Spleen (tissue), 11 donors: Measurements from ENCODE around the gene GHRH. TPM values are rescaled to one million over a fixed set of nuclear protein-coding genes. Genes with fewer than 3 reads are reported as not detected.

Experiments
- DNase-seq: peaks from one replicate; pipeline ENCODE4 v3.0.0-alpha.2; 2020
- H3K27ac ChIP-seq, 8 donors: fragments of 200-600 bp; sonication (generic) in 7 of 8; 1 replicate in 4 of 8; 2 replicates in 4 of 8; pipeline versions ENCODE4 v1.5.0 to v1.8.0; 2016 to 2021; ENCODE audit warnings: inconsistent platforms in 4 of 8, mild to moderate bottlenecking in 4 of 8, moderate library complexity in 1 of 8
- H3K27me3 ChIP-seq, 7 donors: fragments of 200-600 bp; sonication (generic) in 6 of 7; replicated peaks in 1 of 7; 1 replicate in 4 of 7; 2 replicates in 3 of 7; pipeline versions ENCODE4 v1.5.0 to v1.8.0; 2016 to 2021; ENCODE audit warnings: inconsistent platforms in 3 of 7, mild to moderate bottlenecking in 1 of 7
- H3K36me3 ChIP-seq, 6 donors: fragments of 200-600 bp; sonication (generic) in 5 of 6; 1 replicate in 4 of 6; 2 replicates in 2 of 6; pipeline versions ENCODE4 v1.5.0 to v1.8.0; 2016 to 2021; ENCODE audit warnings: inconsistent platforms in 2 of 6
- H3K4me1 ChIP-seq, 6 donors: fragments of 200-600 bp; sonication (generic) in 5 of 6; 1 replicate in 3 of 6; 2 replicates in 3 of 6; pipeline versions ENCODE4 v1.5.0 to v1.8.0; 2016 to 2021; ENCODE audit warnings: inconsistent platforms in 3 of 6
- H3K4me3 ChIP-seq, 8 donors: fragments of 200-600 bp; sonication (generic) in 7 of 8; 1 replicate in 4 of 8; 2 replicates in 4 of 8; pipeline versions ENCODE4 v1.5.0 to v1.8.0; 2016 to 2021; ENCODE audit warnings: inconsistent platforms in 4 of 8, mild to moderate bottlenecking in 4 of 8, moderate library complexity in 2 of 8
- H3K9me3 ChIP-seq, 8 donors: fragments of 200-600 bp; sonication (generic) in 7 of 8; 1 replicate in 4 of 8; 2 replicates in 4 of 8; pipeline versions ENCODE4 v1.5.0 to v1.8.0; 2016 to 2021; ENCODE audit warnings: inconsistent platforms in 4 of 8
- CTCF ChIP-seq, 11 experiments: fragments of 200-600 bp in 7 of 11; fragments of 450-650 bp in 4 of 11; sonication (generic) in 4 of 11; IDR thresholded peaks in 8 of 11; conservative IDR thresholded peaks in 3 of 11; 1 replicate in 7 of 11; 2 replicates in 4 of 11; pipeline versions ENCODE4 v1.4.0 to v1.8.0; 2016 to 2021; ENCODE audit warnings: antibody characterized with exemption in 11 of 11, inconsistent platforms in 4 of 11, mild to moderate bottlenecking in 1 of 11
- POLR2A ChIP-seq, 3 donors: fragments of 450-650 bp; IDR thresholded peaks; one replicate each; pipeline ENCODE4 v1.5.1; 2017; ENCODE audit warnings: antibody characterized with exemption in 3 of 3, mild to moderate bottlenecking in 1 of 3
- POLR2AphosphoS5 ChIP-seq, 3 donors: sonication (generic); formaldehyde crosslinking; IDR thresholded peaks; one replicate each; pipeline ENCODE4 v1.5.1; 2017; ENCODE audit warnings: antibody characterized with exemption in 3 of 3
- WGBS, 5 donors: extraction: QIAGEN DNeasy Blood & Tissue Kit in 3 of 5; methylation state at CpG; one replicate each; pipeline versions ENCODE4 v1.1.5 to v1.1.7; 2013 to 2018; 5-methylcytosine and 5-hydroxymethylcytosine counted together
- intact Hi-C: fragments of 100-400 bp; cut with DNase I; formaldehyde crosslinking; loops from one replicate; pipeline ENCODE4 v1.15.0; 2023; ENCODE audit warnings: low total_unique reads
- polyA plus RNA-seq, 3 donors: library from polyadenylated mRNA; stranded (reverse); fragments of 200-250 nt; gene quantifications; one replicate each; pipeline ENCODE4 v1.2.1, GENCODE V29; 2013
- total RNA-seq, 7 donors: library from RNA; depleted of rRNA in 3 of 7; stranded (reverse); fragments of >200 nt in 3 of 7; fragmentation: NEBNext Ultra II Directional in 4 of 7; extraction: Animal tissue kit (Norgen Biotek cat#: 25700) in 4 of 7; gene quantifications; one replicate each; pipeline versions ENCODE4 v1.1.0 to v1.2.1, GENCODE V29; 2016 to 2021
- donor health status: healthy with polysubstance abuse.
- donor health status: DM: no; HTN: no; CAD: no; lungs with moderate emphysema.
- donor health status: DM: no; HTN: no; CAD: no.
- donor health status: Bipolar disorder and iron deficiency.
- donor health status: healthy.
- donor health status: DM: no; HTN: no; CAD: no.
- donor health status: DM: yes; HTN: yes; CAD: no.

Gene GHRH
- total and polyA plus RNA-seq, 10 donors = not detected

- Histone ChIP-seq H3K4me3 (no peak overlapping the region), H3K9me3 (peaks cover 0 to 9% (median 0%) of the 10 kb centered on the region in 8 donors), H3K27me3 (no peaks in the 10 kb centered on the region), H3K4me1 (peaks cover 12 to 80% (median 53%) of the 10 kb centered on the region in 6 donors), H3K36me3 (peaks cover 0 to 29% (median 4%) of the 10 kb centered on the region in 6 donors), H3K27ac (peak overlapping the region in 5 of 8 donors; percentile 4 to 97 (median 95))
- WGBS, 5 donors = 83 to 89% (median 87%) methylated on average over 6 of the region's 6 CpGs
- no peak for DNase-seq
- intact Hi-C loops = no loop called here
- TF ChIP-seq POLR2AphosphoS5 (IDR thresholded peaks at IDR 0.05) (no peak), CTCF (IDR thresholded peaks at IDR 0.05 in 8 of 11, conservative IDR thresholded peaks at IDR 0.05 in 3 of 11) (no peak), POLR2A (IDR thresholded peaks at IDR 0.05) (no peak)
Observed at GRCh38 chr20:37291724-37292126, 30.1 kb upstream of the GHRH start.

- 79 to 82% (median 80%) methylated on average over 21 of the region's 21 CpGs for WGBS, 5 donors
- Histone ChIP-seq H3K36me3 (peaks cover 0 to 29% (median 4%) of the 10 kb centered on the region in 6 donors), H3K4me3 (peak overlapping the region; percentile 70 to 96 (median 82)), H3K4me1 (peaks cover 10 to 66% (median 41%) of the 10 kb centered on the region in 6 donors), H3K27ac (peak overlapping the region; percentile 87 to 97 (median 94)), H3K9me3 (peaks cover 0 to 9% (median 0%) of the 10 kb centered on the region in 8 donors), H3K27me3 (peaks cover 0 to under 1% (median 0%) of the 10 kb centered on the region in 7 donors)
- intact Hi-C loops = no loop called here
- no peak for DNase-seq
- TF ChIP-seq CTCF (IDR thresholded peaks at IDR 0.05 in 8 of 11, conservative IDR thresholded peaks at IDR 0.05 in 3 of 11) (no peak), POLR2AphosphoS5 (IDR thresholded peaks at IDR 0.05) (no peak), POLR2A (IDR thresholded peaks at IDR 0.05) (no peak)
Observed at GRCh38 chr20:37290158-37290810, 28.7 kb upstream of the GHRH start.

GRCh38 chr20:37288091-37288490 is 26.5 kb upstream of the GHRH start:
- Histone ChIP-seq H3K36me3 (peaks cover 0 to 13% (median 2%) of the 10 kb centered on the region in 6 donors), H3K27me3 (peaks cover 0 to 4% (median 0%) of the 10 kb centered on the region in 7 donors), H3K4me1 (peaks cover 10 to 44% (median 27%) of the 10 kb centered on the region in 6 donors), H3K9me3 (peaks cover 0 to 3% (median 0%) of the 10 kb centered on the region in 8 donors), H3K27ac (peak overlapping the region in 3 of 8 donors; percentile 20 to 97 (median 97)), H3K4me3 (no peak overlapping the region)
- no peak for TF ChIP-seq CTCF (IDR thresholded peaks at IDR 0.05 in 8 of 11, conservative IDR thresholded peaks at IDR 0.05 in 3 of 11)
- TF ChIP-seq POLR2AphosphoS5 (IDR thresholded peaks at IDR 0.05) = no peak
- TF ChIP-seq POLR2A (IDR thresholded peaks at IDR 0.05) = no peak
- WGBS, 5 donors = 77 to 90% (median 89%) methylated on average over 4 of the region's 4 CpGs
- intact Hi-C loops = no loop called here
- DNase-seq = no peak

- WGBS, 5 donors = 84 to 91% (median 84%) methylated on average over 12 of the region's 12 CpGs
- Histone ChIP-seq H3K27me3 (peaks cover 0 to 10% (median 0%) of the 10 kb centered on the region in 7 donors), H3K27ac (no peak overlapping the region), H3K4me1 (peaks cover 6 to 21% (median 14%) of the 10 kb centered on the region in 6 donors), H3K9me3 (no peaks in the 10 kb centered on the region), H3K4me3 (no peak overlapping the region), H3K36me3 (no peaks in the 10 kb centered on the region)
- TF ChIP-seq POLR2A (IDR thresholded peaks at IDR 0.05) (no peak), CTCF (IDR thresholded peaks at IDR 0.05 in 8 of 11, conservative IDR thresholded peaks at IDR 0.05 in 3 of 11) (no peak), POLR2AphosphoS5 (IDR thresholded peaks at IDR 0.05) (no peak)
- DNase-seq = no peak
- intact Hi-C loops = no loop called here
Observed at GRCh38 chr20:37285664-37286374, 24.2 kb upstream of the GHRH start.
